ENCODE results near the gene CDT1. TPM values are rescaled to one million over a fixed set of nuclear protein-coding genes. Genes with fewer than 3 reads are reported as not detected.

The CDT1 gene
- total and polyA plus RNA-seq, 10 of the 15 experiments (the other 5 are each of a cell fraction or from before 2014, with no cell fraction given), result 0.50 to 87.6 (median 8.8) TPM

DNA sequence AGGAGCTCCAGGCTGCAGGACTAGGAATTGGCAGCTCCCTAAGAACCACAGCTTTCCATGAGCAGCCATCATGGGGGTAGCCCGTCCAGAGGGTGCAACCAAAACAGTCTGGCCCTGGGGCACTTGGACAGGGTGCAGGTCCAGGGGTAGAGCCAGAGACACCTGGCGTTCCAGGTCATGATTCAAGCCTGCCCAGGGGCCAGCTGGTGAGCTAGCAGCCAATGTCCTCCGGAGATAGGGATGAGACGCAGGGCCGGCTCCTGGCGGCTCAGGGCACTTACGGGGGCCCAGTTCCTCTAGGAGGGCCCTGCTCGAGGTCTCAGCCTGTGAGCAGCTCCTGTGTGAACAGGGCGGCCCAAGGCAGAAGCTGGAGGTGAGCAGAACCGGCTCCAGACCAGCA, 40.6 kb upstream of the CDT1 start:
- Histone ChIP-seq H3K27me3 (replicated peaks in 1 of 2; ENCODE audit: control insufficient read depth in 2 of 2, insufficient read depth in 2 of 2, low read length in 1 of 2) (no peaks in the 10 kb centered on the region), H3K4me2 (ENCODE audit: control insufficient read depth, insufficient read depth) (no peak overlapping the region), H3K79me2 (ENCODE audit: control insufficient read depth, insufficient read depth, low read length) (peaks cover 24% of the 10 kb centered on the region), H3K27ac (ENCODE audit: control insufficient read depth, insufficient read depth) (no peak overlapping the region), H3K9me3 (replicated peaks; ENCODE audit: control insufficient read depth, insufficient read depth, low read length) (no peaks in the 10 kb centered on the region), H3K4me1 (ENCODE audit: control insufficient read depth, insufficient read depth, low read length) (peaks cover 9% of the 10 kb centered on the region), H4K20me1 (ENCODE audit: control insufficient read depth, insufficient read depth) (no peaks in the 10 kb centered on the region; the same call in 1 of the 2 replicates), H3K4me3 (no peak overlapping the region), H3K36me3 (ENCODE audit: control insufficient read depth in 2 of 2, insufficient read depth in 2 of 2, low read length in 1 of 2) (peaks cover 3 to 6% of the 10 kb centered on the region in 2 experiments; a peak in 3 of 4 replicates), H2AFZ (ENCODE audit: control insufficient read depth, low read depth, low read length) (no peak overlapping the region), H3K9ac (ENCODE audit: control insufficient read depth, insufficient read depth, low read length) (no peak overlapping the region)
- 85% methylated on average over 10 of the region's 10 CpGs for WGBS (ENCODE audit: insufficient coverage, insufficient replicate concordance, low lambda C conversion rate, missing lambda C conversion rate)
- ATAC-seq (no peak), DNase-seq (ENCODE audit: low read depth, low spot score) (no peak), FAIRE-seq (no peak)
- SMC1A ChIA-PET (ENCODE audit: uncharacterized antibody, unreplicated experiment), result no interaction called here
- BruUV-seq (replicated peaks), result no TSS peak
- no peak for TF ChIP-seq WRNIP1 (IDR thresholded peaks at IDR 0.05; ENCODE audit: borderline replicate concordance, low read depth, low read length)
- TF ChIP-seq, protein P1, sequence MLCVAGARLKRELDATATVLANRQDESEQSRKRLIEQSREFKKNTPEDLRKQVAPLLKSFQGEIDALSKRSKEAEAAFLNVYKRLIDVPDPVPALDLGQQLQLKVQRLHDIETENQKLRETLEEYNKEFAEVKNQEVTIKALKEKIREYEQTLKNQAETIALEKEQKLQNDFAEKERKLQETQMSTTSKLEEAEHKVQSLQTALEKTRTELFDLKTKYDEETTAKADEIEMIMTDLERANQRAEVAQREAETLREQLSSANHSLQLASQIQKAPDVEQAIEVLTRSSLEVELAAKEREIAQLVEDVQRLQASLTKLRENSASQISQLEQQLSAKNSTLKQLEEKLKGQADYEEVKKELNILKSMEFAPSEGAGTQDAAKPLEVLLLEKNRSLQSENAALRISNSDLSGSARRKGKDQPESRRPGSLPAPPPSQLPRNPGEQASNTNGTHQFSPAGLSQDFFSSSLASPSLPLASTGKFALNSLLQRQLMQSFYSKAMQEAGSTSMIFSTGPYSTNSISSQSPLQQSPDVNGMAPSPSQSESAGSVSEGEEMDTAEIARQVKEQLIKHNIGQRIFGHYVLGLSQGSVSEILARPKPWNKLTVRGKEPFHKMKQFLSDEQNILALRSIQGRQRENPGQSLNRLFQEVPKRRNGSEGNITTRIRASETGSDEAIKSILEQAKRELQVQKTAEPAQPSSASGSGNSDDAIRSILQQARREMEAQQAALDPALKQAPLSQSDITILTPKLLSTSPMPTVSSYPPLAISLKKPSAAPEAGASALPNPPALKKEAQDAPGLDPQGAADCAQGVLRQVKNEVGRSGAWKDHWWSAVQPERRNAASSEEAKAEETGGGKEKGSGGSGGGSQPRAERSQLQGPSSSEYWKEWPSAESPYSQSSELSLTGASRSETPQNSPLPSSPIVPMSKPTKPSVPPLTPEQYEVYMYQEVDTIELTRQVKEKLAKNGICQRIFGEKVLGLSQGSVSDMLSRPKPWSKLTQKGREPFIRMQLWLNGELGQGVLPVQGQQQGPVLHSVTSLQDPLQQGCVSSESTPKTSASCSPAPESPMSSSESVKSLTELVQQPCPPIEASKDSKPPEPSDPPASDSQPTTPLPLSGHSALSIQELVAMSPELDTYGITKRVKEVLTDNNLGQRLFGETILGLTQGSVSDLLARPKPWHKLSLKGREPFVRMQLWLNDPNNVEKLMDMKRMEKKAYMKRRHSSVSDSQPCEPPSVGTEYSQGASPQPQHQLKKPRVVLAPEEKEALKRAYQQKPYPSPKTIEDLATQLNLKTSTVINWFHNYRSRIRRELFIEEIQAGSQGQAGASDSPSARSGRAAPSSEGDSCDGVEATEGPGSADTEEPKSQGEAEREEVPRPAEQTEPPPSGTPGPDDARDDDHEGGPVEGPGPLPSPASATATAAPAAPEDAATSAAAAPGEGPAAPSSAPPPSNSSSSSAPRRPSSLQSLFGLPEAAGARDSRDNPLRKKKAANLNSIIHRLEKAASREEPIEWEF (IDR thresholded peaks at IDR 0.05; ENCODE audit: insufficient replicate concordance, low read depth, low read length), result no peak
- TF ChIP-seq, protein P2, sequence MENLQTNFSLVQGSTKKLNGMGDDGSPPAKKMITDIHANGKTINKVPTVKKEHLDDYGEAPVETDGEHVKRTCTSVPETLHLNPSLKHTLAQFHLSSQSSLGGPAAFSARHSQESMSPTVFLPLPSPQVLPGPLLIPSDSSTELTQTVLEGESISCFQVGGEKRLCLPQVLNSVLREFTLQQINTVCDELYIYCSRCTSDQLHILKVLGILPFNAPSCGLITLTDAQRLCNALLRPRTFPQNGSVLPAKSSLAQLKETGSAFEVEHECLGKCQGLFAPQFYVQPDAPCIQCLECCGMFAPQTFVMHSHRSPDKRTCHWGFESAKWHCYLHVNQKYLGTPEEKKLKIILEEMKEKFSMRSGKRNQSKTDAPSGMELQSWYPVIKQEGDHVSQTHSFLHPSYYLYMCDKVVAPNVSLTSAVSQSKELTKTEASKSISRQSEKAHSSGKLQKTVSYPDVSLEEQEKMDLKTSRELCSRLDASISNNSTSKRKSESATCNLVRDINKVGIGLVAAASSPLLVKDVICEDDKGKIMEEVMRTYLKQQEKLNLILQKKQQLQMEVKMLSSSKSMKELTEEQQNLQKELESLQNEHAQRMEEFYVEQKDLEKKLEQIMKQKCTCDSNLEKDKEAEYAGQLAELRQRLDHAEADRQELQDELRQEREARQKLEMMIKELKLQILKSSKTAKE (IDR thresholded peaks at IDR 0.05; ENCODE audit: low read depth, poor library complexity, severe bottlenecking), result no peak
- no peak for TF ChIP-seq PAX8 (IDR thresholded peaks at IDR 0.05)
- no peak for TF ChIP-seq CHD2 (IDR thresholded peaks at IDR 0.05; ENCODE audit: borderline replicate concordance, low read depth, low read length)
- TF ChIP-seq RAD21 (IDR thresholded peaks at IDR 0.05; ENCODE audit: insufficient read depth, low read depth, low read length), result no peak
- no peak for TF ChIP-seq PAX5 (IDR thresholded peaks at IDR 0.05; ENCODE audit: borderline replicate concordance, low read depth, low read length)
- TF ChIP-seq SMAD1 (IDR thresholded peaks at IDR 0.05; ENCODE audit: low read depth, partially characterized antibody), result no peak
- TF ChIP-seq ESRRA (IDR thresholded peaks at IDR 0.05; ENCODE audit: low read length), result no peak
- no peak for TF ChIP-seq CREB1 (IDR thresholded peaks at IDR 0.05; ENCODE audit: low read depth)
- no peak for TF ChIP-seq POLR2AphosphoS5 (IDR thresholded peaks at IDR 0.05; ENCODE audit: low read length)
- TF ChIP-seq FOS (IDR thresholded peaks at IDR 0.05; ENCODE audit: borderline replicate concordance, extremely low read depth, insufficient read length), result no peak
- TF ChIP-seq, protein P3, sequence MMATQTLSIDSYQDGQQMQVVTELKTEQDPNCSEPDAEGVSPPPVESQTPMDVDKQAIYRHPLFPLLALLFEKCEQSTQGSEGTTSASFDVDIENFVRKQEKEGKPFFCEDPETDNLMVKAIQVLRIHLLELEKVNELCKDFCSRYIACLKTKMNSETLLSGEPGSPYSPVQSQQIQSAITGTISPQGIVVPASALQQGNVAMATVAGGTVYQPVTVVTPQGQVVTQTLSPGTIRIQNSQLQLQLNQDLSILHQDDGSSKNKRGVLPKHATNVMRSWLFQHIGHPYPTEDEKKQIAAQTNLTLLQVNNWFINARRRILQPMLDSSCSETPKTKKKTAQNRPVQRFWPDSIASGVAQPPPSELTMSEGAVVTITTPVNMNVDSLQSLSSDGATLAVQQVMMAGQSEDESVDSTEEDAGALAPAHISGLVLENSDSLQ (IDR thresholded peaks at IDR 0.05), result no peak
- TF ChIP-seq GABPA (IDR thresholded peaks at IDR 0.05; ENCODE audit: low read depth), result no peak
- no peak for TF ChIP-seq IKZF1 (conservative IDR thresholded peaks at IDR 0.05)
- TF ChIP-seq FOXM1 (IDR thresholded peaks at IDR 0.05; ENCODE audit: low read depth, low read length), result no peak
- TF ChIP-seq SIX5 (IDR thresholded peaks at IDR 0.05; ENCODE audit: low read depth, low read length, severe bottlenecking), result no peak
- POLR2A ChIA-PET, result interaction anchor here (1.0 kb wide), 1 partner anchor 17 kb away, joined by 4 read pairs; no protein-coding TSS in a partner anchor
- intact Hi-C loops (cut with micrococcal nuclease; ENCODE audit: unreplicated experiment) (no loop called here), in situ Hi-C loops (cut with MboI) (no loop called here)
- CTCF ChIA-PET, result interaction anchor here (0.6 to 1.2 kb wide), 3 partner anchors 10 to 95 kb away, joined by 3 to 4 read pairs (median 4); no protein-coding TSS in a partner anchor
- RAD21 ChIA-PET (ENCODE audit: unreplicated experiment), result no interaction called here
